Central memory CD8-positive, alpha-beta T cell (primary cell): ENCODE data around the gene POFUT2.
"Not testable (repeated sequence)": the region's sequence is repeated elsewhere in the genome, so short reads cannot be mapped to it uniquely, and the experiment has no call there.

Experiments
- ATAC-seq: fragments of 150-1000 bp; cut with Tn5 transposase; replicated peaks from 2 replicates; pipeline ENCODE4 v1.10.0; 2022; ENCODE audit warnings: mild to moderate bottlenecking, moderate FRiP score, moderate number of reproducible peaks; ENCODE audit not compliant: poor library complexity, severe bottlenecking; ENCODE audit errors: extremely low read depth
- DNase-seq, 2 donors: peaks; one replicate each; pipeline ENCODE4 v3.0.0; 2021; ENCODE audit warnings: low spot score in 2 of 2
- H3K27ac Mint-ChIP-seq: one replicate; pipeline ENCODE4 v1.8.0; 2022; ENCODE audit warnings: low read depth, mild to moderate bottlenecking, moderate library complexity, mixed read lengths
- H3K27me3 Mint-ChIP-seq: one replicate; pipeline ENCODE4 v1.8.0; 2022; ENCODE audit warnings: mixed read lengths
- H3K36me3 Mint-ChIP-seq: one replicate; pipeline ENCODE4 v1.8.0; 2022; ENCODE audit warnings: mild to moderate bottlenecking, moderate library complexity, mixed read lengths; ENCODE audit not compliant: insufficient read depth
- H3K4me1 Mint-ChIP-seq: one replicate; pipeline ENCODE4 v1.8.0; 2022; ENCODE audit warnings: mixed read lengths
- H3K4me3 Mint-ChIP-seq: one replicate; pipeline ENCODE4 v1.8.0; 2022; ENCODE audit warnings: mild to moderate bottlenecking, moderate library complexity, mixed read lengths
- H3K9me3 Mint-ChIP-seq: one replicate; pipeline ENCODE4 v1.8.0; 2022; ENCODE audit warnings: mixed read lengths

The POFUT2 gene

GRCh38 chr21:45322960-45323461 lies 35.3 kb upstream of the POFUT2 start:
- DNase-seq (no peak), ATAC-seq (no peak)
- H3K9me3 Mint-ChIP-seq = no peaks in the 10 kb centered on the region
- no peaks in the 10 kb centered on the region for H3K36me3 Mint-ChIP-seq
- no peak overlapping the region for H3K27ac Mint-ChIP-seq
- peak overlapping the region; percentile 32 for H3K4me3 Mint-ChIP-seq
- peaks cover 34% of the 10 kb centered on the region for H3K27me3 Mint-ChIP-seq
- peaks cover 8% of the 10 kb centered on the region for H3K4me1 Mint-ChIP-seq

DNA sequence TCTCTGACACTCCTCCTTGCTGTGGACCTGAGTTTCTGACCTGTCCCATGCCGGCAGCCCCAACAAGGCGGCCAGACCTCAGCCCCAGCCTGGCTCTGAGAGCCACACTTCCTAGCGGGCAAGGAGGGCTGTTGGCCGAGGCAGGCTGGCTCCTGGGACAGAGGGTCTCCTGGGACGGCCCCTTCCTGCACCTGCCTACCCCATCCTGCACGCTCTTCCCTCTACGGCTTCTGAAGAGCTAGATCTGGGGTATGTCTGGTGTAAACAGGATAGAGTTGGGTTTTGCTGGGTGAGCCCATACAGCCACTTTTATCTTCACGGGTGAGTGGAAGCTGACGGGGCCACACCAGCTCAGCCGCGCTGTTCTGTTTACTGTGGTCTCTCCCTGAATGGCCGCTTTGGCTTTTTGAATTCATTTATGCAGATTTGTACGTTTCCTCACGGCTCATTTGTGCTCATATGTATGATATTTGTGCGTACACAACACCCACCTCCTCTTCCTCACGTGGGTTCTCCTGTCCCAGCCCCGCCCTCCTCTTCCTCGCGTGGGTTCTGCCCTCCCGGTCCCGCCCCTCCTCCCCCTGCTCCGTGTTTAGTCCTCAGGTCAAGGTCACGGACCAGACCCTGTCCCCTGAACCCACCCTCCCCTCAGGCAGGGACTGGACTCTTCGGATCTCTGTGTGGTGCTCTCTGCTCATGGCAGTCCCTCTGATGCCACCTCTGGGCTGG lies 34.7 kb upstream of the POFUT2 start:
- peak; percentile 36 for ATAC-seq
- H3K4me1 Mint-ChIP-seq = peaks cover 8% of the 10 kb centered on the region
- H3K4me3 Mint-ChIP-seq = peak overlapping the region; percentile 32
- H3K9me3 Mint-ChIP-seq = no peaks in the 10 kb centered on the region
- peaks cover 31% of the 10 kb centered on the region for H3K27me3 Mint-ChIP-seq
- H3K27ac Mint-ChIP-seq = no peak overlapping the region
- no peaks in the 10 kb centered on the region for H3K36me3 Mint-ChIP-seq
- DNase-seq = no peak

DNA sequence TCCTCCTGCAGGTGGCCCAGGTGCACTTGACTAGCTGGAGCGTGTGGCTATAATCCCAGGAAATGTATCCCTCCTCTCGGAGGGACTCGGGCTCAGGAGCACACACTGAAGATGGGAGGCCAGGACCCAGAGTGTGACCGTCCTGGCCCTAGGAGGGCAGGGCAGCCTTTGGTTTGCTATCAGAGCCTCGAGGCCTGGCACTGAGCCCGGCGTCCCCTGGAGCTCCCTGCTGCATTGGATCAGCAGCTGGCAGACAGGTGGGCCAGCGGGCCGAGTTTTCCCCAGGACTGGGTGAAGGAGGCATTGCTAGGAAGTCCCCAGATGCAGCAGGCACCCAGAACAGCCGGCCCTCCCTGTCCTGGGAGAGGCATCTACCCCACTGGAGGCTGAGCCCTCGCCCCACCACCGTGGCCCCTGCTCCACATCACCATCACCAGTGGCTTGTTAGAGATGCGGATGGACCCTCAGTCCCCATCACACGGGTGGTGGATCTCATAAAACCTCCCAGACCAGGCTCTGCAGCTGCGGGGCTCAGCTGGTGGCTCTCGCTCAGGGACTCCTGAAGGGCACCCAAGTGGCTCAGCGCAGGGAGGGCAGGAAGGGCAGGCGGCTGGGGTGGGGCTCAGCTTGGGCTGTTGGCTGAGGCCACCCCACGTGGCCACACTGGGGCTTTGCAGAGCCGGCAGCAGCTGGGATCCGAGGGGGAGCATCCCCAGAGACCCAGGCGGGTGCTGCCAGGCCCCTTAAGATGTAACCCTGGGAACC lies 32.7 kb upstream of the POFUT2 start:
- H3K4me3 Mint-ChIP-seq = no peak overlapping the region
- H3K36me3 Mint-ChIP-seq = no peaks in the 10 kb centered on the region
- peaks cover 8% of the 10 kb centered on the region for H3K4me1 Mint-ChIP-seq
- H3K9me3 Mint-ChIP-seq = no peaks in the 10 kb centered on the region
- DNase-seq (no peak), ATAC-seq (no peak)
- no peak overlapping the region for H3K27ac Mint-ChIP-seq
- H3K27me3 Mint-ChIP-seq = peaks cover 24% of the 10 kb centered on the region

GRCh38 chr21:45319461-45320211 lies 31.9 kb upstream of the POFUT2 start:
- no peaks in the 10 kb centered on the region for H3K36me3 Mint-ChIP-seq
- H3K4me1 Mint-ChIP-seq = peaks cover 8% of the 10 kb centered on the region
- H3K4me3 Mint-ChIP-seq = no peak overlapping the region
- no peak overlapping the region for H3K27ac Mint-ChIP-seq
- ATAC-seq (no peak), DNase-seq (no peak)
- no peaks in the 10 kb centered on the region for H3K9me3 Mint-ChIP-seq
- peaks cover 24% of the 10 kb centered on the region for H3K27me3 Mint-ChIP-seq

GRCh38 chr21:45318556-45319404 lies 31.1 kb upstream of the POFUT2 start:
- peaks cover 33% of the 10 kb centered on the region for H3K27me3 Mint-ChIP-seq
- H3K4me1 Mint-ChIP-seq = peaks cover 8% of the 10 kb centered on the region
- no peaks in the 10 kb centered on the region for H3K9me3 Mint-ChIP-seq
- no peak overlapping the region for H3K27ac Mint-ChIP-seq
- H3K4me3 Mint-ChIP-seq = no peak overlapping the region
- H3K36me3 Mint-ChIP-seq = no peaks in the 10 kb centered on the region
- ATAC-seq (no peak), DNase-seq (no peak)

DNA sequence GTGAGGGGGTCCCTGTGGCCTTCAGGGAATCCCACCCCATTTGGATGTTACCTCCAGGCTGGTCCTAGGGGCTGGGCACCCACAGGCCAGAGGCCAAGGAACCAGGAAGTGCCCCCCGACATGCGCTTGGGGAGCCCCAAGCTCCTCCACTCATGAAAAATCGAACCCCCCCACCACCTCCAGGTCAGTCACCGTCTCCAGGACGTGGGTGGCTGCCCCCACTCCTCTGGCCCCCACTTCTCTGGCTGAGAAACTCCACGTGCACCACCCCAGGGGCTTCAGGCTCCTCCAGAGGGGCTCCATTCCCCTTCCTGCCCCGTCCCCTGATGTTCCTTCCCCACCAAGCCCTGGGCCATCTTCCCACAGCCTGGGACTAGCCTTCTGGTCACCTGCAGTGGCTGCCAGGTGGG lies 30.5 kb upstream of the POFUT2 start:
- Mint-ChIP-seq H3K4me1 (peaks cover 8% of the 10 kb centered on the region), H3K4me3 (no peak overlapping the region), H3K27ac (no peak overlapping the region), H3K36me3 (no peaks in the 10 kb centered on the region), H3K9me3 (no peaks in the 10 kb centered on the region), H3K27me3 (peaks cover 39% of the 10 kb centered on the region)
- DNase-seq = no peak
- ATAC-seq = no peak

GRCh38 chr21:45317398-45318145 lies 29.9 kb upstream of the POFUT2 start:
- Mint-ChIP-seq H3K36me3 (no peaks in the 10 kb centered on the region), H3K9me3 (no peaks in the 10 kb centered on the region), H3K4me3 (no peak overlapping the region), H3K27me3 (peaks cover 39% of the 10 kb centered on the region), H3K4me1 (peaks cover 5% of the 10 kb centered on the region), H3K27ac (no peak overlapping the region)
- no peak for ATAC-seq
- no peak for DNase-seq

DNA sequence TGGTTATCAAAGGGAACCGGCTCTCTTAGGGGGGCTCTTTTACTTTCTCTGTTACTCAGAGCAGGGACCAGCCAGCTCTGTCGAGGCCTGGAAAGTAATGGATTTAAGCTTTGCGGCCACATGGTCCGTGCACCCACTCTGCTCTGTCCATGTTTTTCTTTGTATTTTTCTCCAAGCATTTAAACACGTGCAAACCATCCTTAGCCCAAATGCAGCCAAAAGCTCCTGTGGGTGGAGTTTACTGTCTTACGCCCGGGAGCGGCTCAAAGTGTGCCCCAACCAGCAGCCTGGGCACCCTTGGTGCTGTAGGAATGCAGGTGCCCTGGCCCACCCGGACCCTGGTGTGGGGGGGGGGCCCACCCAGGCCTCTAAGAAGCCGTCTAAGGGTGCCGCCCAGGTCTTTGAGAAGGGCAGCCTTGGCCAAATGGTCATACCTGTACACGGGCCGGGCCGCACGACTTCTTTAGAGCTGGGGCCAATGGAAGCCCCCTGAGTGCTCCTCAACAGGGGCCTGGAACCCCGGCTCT lies 29.2 kb upstream of the POFUT2 start:
- Mint-ChIP-seq H3K9me3 (no peaks in the 10 kb centered on the region), H3K4me1 (no peaks in the 10 kb centered on the region), H3K36me3 (no peaks in the 10 kb centered on the region), H3K27me3 (peaks cover 39% of the 10 kb centered on the region), H3K4me3 (no peak overlapping the region), H3K27ac (no peak overlapping the region)
- ATAC-seq = no peak
- DNase-seq = no peak

DNA sequence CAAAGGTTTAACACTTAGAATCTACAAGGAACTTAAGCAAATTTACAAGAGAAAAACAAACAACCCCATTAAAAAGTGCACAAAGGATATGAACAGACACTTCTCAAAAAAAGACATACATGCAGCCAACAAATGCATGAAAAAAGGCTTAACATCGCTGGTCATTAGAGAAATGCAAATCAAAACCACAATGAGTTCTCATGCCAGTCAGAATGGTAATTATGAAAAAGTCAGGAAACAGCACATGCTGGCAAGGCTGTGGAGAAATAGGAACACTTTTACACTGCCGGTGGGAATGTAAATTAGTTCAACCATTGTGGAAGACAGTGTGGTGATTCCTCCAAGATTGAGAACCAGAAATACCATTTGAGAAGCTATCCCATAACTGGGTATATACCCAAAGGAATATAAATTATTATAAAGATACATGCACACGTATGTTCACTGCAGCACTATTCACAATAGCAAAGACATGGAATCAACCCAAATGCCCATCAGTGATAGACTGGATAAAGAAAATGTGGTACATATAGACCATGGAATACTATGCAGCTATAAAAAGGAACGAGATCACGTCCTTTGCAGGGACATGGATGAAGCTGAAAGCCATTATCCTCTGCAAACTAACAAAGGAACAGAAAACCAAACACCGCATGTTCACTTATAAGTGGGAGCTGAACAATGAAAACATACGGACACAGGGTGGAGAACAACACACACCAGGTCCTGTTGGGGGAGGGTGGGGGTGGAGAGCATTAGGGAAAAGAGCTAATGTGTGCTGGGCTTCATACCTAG lies 28.2 kb upstream of the POFUT2 start:
- H3K36me3 Mint-ChIP-seq, H3K9me3 Mint-ChIP-seq, ATAC-seq, H3K4me3 Mint-ChIP-seq, H3K27ac Mint-ChIP-seq, H3K4me1 Mint-ChIP-seq, DNase-seq: not testable (repeated sequence)
- H3K27me3 Mint-ChIP-seq = peaks cover 40% of the 10 kb centered on the region

DNA sequence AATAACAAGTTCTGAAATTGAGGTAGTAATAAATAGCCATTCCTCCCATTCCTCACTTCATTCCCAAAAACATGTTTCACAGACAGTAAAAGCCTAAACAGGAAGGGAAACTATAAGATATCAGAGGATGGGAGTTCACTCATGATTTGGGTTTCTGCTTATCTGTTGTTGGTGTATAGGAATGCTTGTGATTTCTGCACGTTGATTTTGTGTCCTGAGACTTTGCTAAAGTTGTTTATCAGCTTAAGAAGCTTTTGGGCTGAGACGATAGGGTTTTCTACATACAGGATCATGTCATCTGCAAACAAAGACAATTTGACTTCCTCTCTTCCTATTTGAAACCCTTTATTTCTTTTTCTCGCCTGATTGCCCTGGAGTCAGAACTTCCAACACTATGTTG lies 26.0 kb upstream of the POFUT2 start:
- H3K36me3 Mint-ChIP-seq = no peaks in the 10 kb centered on the region
- ATAC-seq (no peak), DNase-seq (no peak)
- H3K27me3 Mint-ChIP-seq = peaks cover 41% of the 10 kb centered on the region
- no peaks in the 10 kb centered on the region for H3K9me3 Mint-ChIP-seq
- no peak overlapping the region for H3K4me3 Mint-ChIP-seq
- H3K27ac Mint-ChIP-seq = no peak overlapping the region
- peaks cover 5% of the 10 kb centered on the region for H3K4me1 Mint-ChIP-seq

GRCh38 chr21:45313015-45313414 lies 25.3 kb upstream of the POFUT2 start:
- Mint-ChIP-seq H3K27ac (no peak overlapping the region), H3K9me3 (no peaks in the 10 kb centered on the region), H3K27me3 (peaks cover 45% of the 10 kb centered on the region), H3K4me3 (no peak overlapping the region), H3K36me3 (no peaks in the 10 kb centered on the region), H3K4me1 (peaks cover 5% of the 10 kb centered on the region)
- no peak for DNase-seq
- ATAC-seq = no peak
